ENCODE data around the gene RFNG. TPM values are rescaled to one million over a fixed set of nuclear protein-coding genes. Genes with fewer than 3 reads are reported as not detected.

Gene RFNG
- total RNA-seq, 6 experiments from 2014 or later = 29.9 to 53.3 (median 43.7) TPM

GRCh38 chr17:82028246-82028645, 23.4 kb downstream of the RFNG start:
- 86% methylated on average over 1 of the region's 13 CpGs for WGBS (ENCODE audit: insufficient coverage, low coverage, low lambda C conversion rate, missing lambda C conversion rate)
- DNase-seq (no peak), ATAC-seq (no peak)
- no peak overlapping the region for H3K4me3 ChIP-seq
- H3K9me3 ChIP-seq = no peaks in the 10 kb centered on the region
- no peaks in the 10 kb centered on the region for H3K27me3 ChIP-seq
- TF ChIP-seq POLR2A (IDR thresholded peaks at IDR 0.05) = no peak
- TF ChIP-seq, protein P1, sequence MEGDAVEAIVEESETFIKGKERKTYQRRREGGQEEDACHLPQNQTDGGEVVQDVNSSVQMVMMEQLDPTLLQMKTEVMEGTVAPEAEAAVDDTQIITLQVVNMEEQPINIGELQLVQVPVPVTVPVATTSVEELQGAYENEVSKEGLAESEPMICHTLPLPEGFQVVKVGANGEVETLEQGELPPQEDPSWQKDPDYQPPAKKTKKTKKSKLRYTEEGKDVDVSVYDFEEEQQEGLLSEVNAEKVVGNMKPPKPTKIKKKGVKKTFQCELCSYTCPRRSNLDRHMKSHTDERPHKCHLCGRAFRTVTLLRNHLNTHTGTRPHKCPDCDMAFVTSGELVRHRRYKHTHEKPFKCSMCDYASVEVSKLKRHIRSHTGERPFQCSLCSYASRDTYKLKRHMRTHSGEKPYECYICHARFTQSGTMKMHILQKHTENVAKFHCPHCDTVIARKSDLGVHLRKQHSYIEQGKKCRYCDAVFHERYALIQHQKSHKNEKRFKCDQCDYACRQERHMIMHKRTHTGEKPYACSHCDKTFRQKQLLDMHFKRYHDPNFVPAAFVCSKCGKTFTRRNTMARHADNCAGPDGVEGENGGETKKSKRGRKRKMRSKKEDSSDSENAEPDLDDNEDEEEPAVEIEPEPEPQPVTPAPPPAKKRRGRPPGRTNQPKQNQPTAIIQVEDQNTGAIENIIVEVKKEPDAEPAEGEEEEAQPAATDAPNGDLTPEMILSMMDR (IDR thresholded peaks at IDR 0.05) = no peak
- intact Hi-C loops (cut with DNase I) = no loop called here
- peaks cover 0 to 42% (median 19%) of the 10 kb centered on the region in 4 donors for H3K4me1 ChIP-seq
- H3K36me3 ChIP-seq = no peaks in the 10 kb centered on the region
- no peak overlapping the region for H3K27ac ChIP-seq

- WGBS (ENCODE audit: insufficient coverage, low coverage, low lambda C conversion rate, missing lambda C conversion rate) = 98% methylated on average over 8 of the region's 25 CpGs
- H3K27ac ChIP-seq = peak overlapping the region in 2 of 3 donors; percentile 67 to 80
- H3K4me1 ChIP-seq = peaks cover 0 to 43% (median 20%) of the 10 kb centered on the region in 4 donors
- no peak overlapping the region for H3K4me3 ChIP-seq
- no peaks in the 10 kb centered on the region for H3K36me3 ChIP-seq
- intact Hi-C loops (cut with DNase I) = no loop called here
- no peaks in the 10 kb centered on the region for H3K9me3 ChIP-seq
- DNase-seq = no peak
- ATAC-seq = no peak
- TF ChIP-seq, protein P1 (IDR thresholded peaks at IDR 0.05) = no peak
- TF ChIP-seq POLR2A (IDR thresholded peaks at IDR 0.05) = no peak
- H3K27me3 ChIP-seq = no peaks in the 10 kb centered on the region
Measured at GRCh38 chr17:82025401-82026107, 26.1 kb downstream of the RFNG start.

DNA sequence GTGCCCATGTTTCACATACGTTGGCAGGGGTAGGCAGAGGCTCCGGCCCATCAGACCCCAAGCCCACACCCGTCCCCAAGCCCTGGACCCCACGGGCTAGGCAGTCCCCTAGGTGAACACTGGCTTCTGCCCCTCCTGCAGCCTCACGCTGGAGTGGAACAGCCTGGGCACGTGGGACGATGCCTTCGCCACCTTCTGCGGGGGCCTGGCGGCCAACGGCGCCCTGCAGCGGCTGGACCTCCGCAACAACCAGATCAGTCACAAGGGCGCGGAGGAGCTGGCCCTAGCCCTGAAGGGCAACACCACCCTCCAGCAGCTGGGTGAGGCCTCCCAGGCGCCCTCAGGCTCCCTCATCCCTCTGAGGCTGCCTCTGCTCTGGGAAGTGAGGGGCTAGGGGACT, 26.8 kb downstream of the RFNG start:
- Histone ChIP-seq H3K4me3 (no peak overlapping the region), H3K4me1 (peaks cover 0 to 36% (median 17%) of the 10 kb centered on the region in 4 donors), H3K9me3 (no peaks in the 10 kb centered on the region), H3K27ac (no peak overlapping the region), H3K36me3 (no peaks in the 10 kb centered on the region), H3K27me3 (no peaks in the 10 kb centered on the region)
- DNase-seq (no peak), ATAC-seq (no peak)
- intact Hi-C loops (cut with DNase I) = no loop called here
- no CpG with 5 or more reads among the region's 17 CpGs for WGBS (ENCODE audit: insufficient coverage, low coverage, low lambda C conversion rate, missing lambda C conversion rate)
- no peak for TF ChIP-seq POLR2A (IDR thresholded peaks at IDR 0.05)
- TF ChIP-seq, protein P1 (IDR thresholded peaks at IDR 0.05) = no peak

- ATAC-seq (no peak), DNase-seq (no peak)
- 0% methylated on average over 9 of the region's 55 CpGs for WGBS (ENCODE audit: insufficient coverage, low coverage, low lambda C conversion rate, missing lambda C conversion rate)
- TF ChIP-seq, protein P1 (IDR thresholded peaks at IDR 0.05) = no peak
- no peak for TF ChIP-seq POLR2A (IDR thresholded peaks at IDR 0.05)
- Histone ChIP-seq H3K27ac (peak overlapping the region in 2 of 3 donors; percentile 42 to 53), H3K36me3 (no peaks in the 10 kb centered on the region), H3K4me1 (peaks cover 0 to 37% (median 17%) of the 10 kb centered on the region in 4 donors), H3K9me3 (no peaks in the 10 kb centered on the region), H3K27me3 (no peaks in the 10 kb centered on the region), H3K4me3 (peak overlapping the region; percentile 79 to 80 (median 79))
- intact Hi-C loops (cut with DNase I) = no loop called here
Measured at GRCh38 chr17:82023447-82024241, 28.0 kb downstream of the RFNG start.

Measured in right lobe of liver (tissue), 6 donors.